ENCODE results near the gene MLC1. TPM values are rescaled to one million over a fixed set of nuclear protein-coding genes. Genes with fewer than 3 reads are reported as not detected.

Gene MLC1
- total and polyA plus RNA-seq, 4 donors = 0.13 to 9.4 (median 0.33) TPM; not detected in 1

DNA sequence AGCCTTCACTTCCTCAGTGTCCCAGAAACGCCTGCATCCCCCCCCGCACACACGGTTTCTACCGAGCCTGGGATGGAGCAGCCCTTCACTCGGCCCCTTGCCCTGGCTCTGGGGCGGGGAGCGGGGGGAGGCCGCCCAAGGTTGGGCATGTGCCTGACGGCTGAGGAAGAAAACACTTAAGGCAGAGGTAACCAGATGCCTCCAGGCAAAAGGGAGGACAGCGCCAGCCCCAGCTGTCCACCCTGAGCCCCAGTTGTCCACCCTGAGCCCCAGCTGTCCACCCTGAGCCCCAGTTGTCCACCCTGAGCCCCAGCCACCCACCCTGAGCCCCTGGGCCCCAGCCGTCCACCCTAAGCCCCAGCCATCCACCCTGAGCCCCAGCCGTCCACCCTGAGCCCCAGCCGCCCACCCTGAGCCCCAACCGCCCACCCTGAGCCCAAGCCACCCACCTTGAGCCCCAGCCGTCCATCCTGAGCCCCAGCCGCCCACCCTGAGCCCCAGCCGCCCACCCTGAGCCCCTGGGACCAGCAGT, 23.3 kb downstream of the MLC1 start:
- no peak for DNase-seq (ENCODE audit: low spot score)
- Histone ChIP-seq H3K9me3 (ENCODE audit: control insufficient read depth in 4 of 4, low read length in 3 of 4) (no peaks in the 10 kb centered on the region), H3K27ac (ENCODE audit: low read depth in 1 of 2, low read length in 2 of 2) (no peak overlapping the region), H3K27me3 (ENCODE audit: control insufficient read depth in 4 of 4, insufficient read depth in 4 of 4, low read length in 3 of 4) (peaks cover 0 to 2% (median 0%) of the 10 kb centered on the region in 4 donors), H3K4me1 (ENCODE audit: control insufficient read depth in 4 of 4, insufficient read depth in 4 of 4, low read length in 3 of 4) (peaks cover 0 to 6% (median 0%) of the 10 kb centered on the region in 4 donors), H3K9ac (ENCODE audit: low read depth in 1 of 2, low read length in 2 of 2) (no peak overlapping the region), H3K36me3 (ENCODE audit: control insufficient read depth in 4 of 4, insufficient read depth in 3 of 4, low read depth in 1 of 4, low read length in 3 of 4) (no peaks in the 10 kb centered on the region), H3K4me3 (ENCODE audit: low read depth in 1 of 3, low read length in 3 of 3) (no peak overlapping the region)
- WGBS = 81% methylated on average over 17 of the region's 17 CpGs
- no peak for TF ChIP-seq FOXA2 (IDR thresholded peaks at IDR 0.05)
- TF ChIP-seq EGR1 (IDR thresholded peaks at IDR 0.05; ENCODE audit: low read depth in 2 of 2) = no peak
- TF ChIP-seq, protein P1, sequence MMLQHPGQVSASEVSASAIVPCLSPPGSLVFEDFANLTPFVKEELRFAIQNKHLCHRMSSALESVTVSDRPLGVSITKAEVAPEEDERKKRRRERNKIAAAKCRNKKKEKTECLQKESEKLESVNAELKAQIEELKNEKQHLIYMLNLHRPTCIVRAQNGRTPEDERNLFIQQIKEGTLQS (IDR thresholded peaks at IDR 0.05) = no peak
- TF ChIP-seq HNF4A (conservative IDR thresholded peaks at IDR 0.05) = no peak
- TF ChIP-seq, protein P2, sequence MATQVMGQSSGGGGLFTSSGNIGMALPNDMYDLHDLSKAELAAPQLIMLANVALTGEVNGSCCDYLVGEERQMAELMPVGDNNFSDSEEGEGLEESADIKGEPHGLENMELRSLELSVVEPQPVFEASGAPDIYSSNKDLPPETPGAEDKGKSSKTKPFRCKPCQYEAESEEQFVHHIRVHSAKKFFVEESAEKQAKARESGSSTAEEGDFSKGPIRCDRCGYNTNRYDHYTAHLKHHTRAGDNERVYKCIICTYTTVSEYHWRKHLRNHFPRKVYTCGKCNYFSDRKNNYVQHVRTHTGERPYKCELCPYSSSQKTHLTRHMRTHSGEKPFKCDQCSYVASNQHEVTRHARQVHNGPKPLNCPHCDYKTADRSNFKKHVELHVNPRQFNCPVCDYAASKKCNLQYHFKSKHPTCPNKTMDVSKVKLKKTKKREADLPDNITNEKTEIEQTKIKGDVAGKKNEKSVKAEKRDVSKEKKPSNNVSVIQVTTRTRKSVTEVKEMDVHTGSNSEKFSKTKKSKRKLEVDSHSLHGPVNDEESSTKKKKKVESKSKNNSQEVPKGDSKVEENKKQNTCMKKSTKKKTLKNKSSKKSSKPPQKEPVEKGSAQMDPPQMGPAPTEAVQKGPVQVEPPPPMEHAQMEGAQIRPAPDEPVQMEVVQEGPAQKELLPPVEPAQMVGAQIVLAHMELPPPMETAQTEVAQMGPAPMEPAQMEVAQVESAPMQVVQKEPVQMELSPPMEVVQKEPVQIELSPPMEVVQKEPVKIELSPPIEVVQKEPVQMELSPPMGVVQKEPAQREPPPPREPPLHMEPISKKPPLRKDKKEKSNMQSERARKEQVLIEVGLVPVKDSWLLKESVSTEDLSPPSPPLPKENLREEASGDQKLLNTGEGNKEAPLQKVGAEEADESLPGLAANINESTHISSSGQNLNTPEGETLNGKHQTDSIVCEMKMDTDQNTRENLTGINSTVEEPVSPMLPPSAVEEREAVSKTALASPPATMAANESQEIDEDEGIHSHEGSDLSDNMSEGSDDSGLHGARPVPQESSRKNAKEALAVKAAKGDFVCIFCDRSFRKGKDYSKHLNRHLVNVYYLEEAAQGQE (IDR thresholded peaks at IDR 0.05) = no peak
- no peak for TF ChIP-seq RXRA (IDR thresholded peaks at IDR 0.05)
- TF ChIP-seq FOXA1 (IDR thresholded peaks at IDR 0.05) = no peak
- TF ChIP-seq GABPA (IDR thresholded peaks at IDR 0.05 in 1 of 2, conservative IDR thresholded peaks at IDR 0.05 in 1 of 2) = no peak
- TF ChIP-seq YY1 (IDR thresholded peaks at IDR 0.05) = no peak
- TF ChIP-seq TAF1 (conservative IDR thresholded peaks at IDR 0.05) = no peak

DNA sequence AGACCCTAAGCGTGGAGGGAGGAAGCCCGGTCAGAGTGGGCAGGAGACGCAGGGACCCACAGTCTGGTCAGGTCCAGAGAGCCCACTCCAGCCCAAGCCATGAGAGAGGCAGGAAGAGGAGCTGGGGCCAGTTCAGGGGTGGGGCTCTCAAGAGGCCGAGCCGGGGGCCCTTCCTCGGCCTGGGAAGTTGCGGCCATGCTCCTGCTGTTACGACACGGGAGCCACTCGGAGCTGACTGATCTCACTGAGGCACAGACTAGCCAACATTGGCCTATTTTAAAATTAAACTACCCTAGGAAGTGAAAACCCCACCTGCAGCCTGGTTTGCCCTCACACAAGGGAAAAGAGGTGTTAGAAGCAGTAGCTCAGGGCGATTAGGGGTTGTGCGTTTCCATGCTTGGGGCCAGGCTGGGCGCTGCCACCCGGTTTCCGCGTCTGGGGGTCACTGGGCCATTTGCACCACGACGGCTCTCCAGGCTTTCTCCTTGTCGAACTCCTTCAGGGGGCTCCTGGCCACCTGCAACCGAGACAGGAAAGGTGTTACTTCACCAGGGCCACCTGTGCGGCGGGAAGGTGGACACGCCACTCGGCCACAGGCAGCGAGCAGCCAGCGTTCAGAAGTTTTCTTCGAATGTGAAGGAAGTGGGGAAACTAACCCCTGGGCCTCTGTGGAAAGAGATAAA, 23.9 kb downstream of the MLC1 start:
- no peak overlapping the region for H3K27ac ChIP-seq (ENCODE audit: low read depth in 1 of 2, low read length in 2 of 2)
- no peaks in the 10 kb centered on the region for H3K36me3 ChIP-seq (ENCODE audit: control insufficient read depth in 4 of 4, insufficient read depth in 3 of 4, low read depth in 1 of 4, low read length in 3 of 4)
- 79% methylated on average over 27 of the region's 27 CpGs for WGBS
- H3K27me3 ChIP-seq (ENCODE audit: control insufficient read depth in 4 of 4, insufficient read depth in 4 of 4, low read length in 3 of 4) = peaks cover 0 to 2% (median 0%) of the 10 kb centered on the region in 4 donors
- no peaks in the 10 kb centered on the region for H3K9me3 ChIP-seq (ENCODE audit: control insufficient read depth in 4 of 4, low read length in 3 of 4)
- DNase-seq (ENCODE audit: low spot score) = no peak
- no peak overlapping the region for H3K9ac ChIP-seq (ENCODE audit: low read depth in 1 of 2, low read length in 2 of 2)
- no peak overlapping the region for H3K4me3 ChIP-seq (ENCODE audit: low read depth in 1 of 3, low read length in 3 of 3)
- peaks cover 0 to 6% (median 0%) of the 10 kb centered on the region in 4 donors for H3K4me1 ChIP-seq (ENCODE audit: control insufficient read depth in 4 of 4, insufficient read depth in 4 of 4, low read length in 3 of 4)
- TF ChIP-seq EGR1 (IDR thresholded peaks at IDR 0.05; ENCODE audit: low read depth in 2 of 2) (no peak), HNF4A (conservative IDR thresholded peaks at IDR 0.05) (no peak), JUND (IDR thresholded peaks at IDR 0.05) (no peak), SP1 (IDR thresholded peaks at IDR 0.05) (no peak), TAF1 (conservative IDR thresholded peaks at IDR 0.05) (no peak), RXRA (IDR thresholded peaks at IDR 0.05) (no peak), NR2F2 (IDR thresholded peaks at IDR 0.05) (no peak), RAD21 (IDR thresholded peaks at IDR 0.05) (no peak)
- TF ChIP-seq, protein P3, sequence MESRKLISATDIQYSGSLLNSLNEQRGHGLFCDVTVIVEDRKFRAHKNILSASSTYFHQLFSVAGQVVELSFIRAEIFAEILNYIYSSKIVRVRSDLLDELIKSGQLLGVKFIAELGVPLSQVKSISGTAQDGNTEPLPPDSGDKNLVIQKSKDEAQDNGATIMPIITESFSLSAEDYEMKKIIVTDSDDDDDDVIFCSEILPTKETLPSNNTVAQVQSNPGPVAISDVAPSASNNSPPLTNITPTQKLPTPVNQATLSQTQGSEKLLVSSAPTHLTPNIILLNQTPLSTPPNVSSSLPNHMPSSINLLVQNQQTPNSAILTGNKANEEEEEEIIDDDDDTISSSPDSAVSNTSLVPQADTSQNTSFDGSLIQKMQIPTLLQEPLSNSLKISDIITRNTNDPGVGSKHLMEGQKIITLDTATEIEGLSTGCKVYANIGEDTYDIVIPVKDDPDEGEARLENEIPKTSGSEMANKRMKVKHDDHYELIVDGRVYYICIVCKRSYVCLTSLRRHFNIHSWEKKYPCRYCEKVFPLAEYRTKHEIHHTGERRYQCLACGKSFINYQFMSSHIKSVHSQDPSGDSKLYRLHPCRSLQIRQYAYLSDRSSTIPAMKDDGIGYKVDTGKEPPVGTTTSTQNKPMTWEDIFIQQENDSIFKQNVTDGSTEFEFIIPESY (IDR thresholded peaks at IDR 0.05) = no peak
